Chondrocyte (in vitro differentiated cells): ENCODE measurements around the gene DNAJB6. TPM values are rescaled to one million over a fixed set of nuclear protein-coding genes. Genes with fewer than 3 reads are reported as not detected.

ENCODE experiments used
- DNase-seq: peaks from one replicate; pipeline ENCODE4 v3.0.0; 2021; ENCODE audit warnings: mixed read lengths, low spot score
- H3K27ac Mint-ChIP-seq: one replicate; pipeline ENCODE4 v1.8.0; 2021; ENCODE audit warnings: mild to moderate bottlenecking, moderate library complexity, mixed read lengths; ENCODE audit not compliant: unreplicated experiment
- H3K27me3 Mint-ChIP-seq: 2 replicates; pipeline ENCODE4 v1.8.0; 2021; ENCODE audit warnings: low read depth, mixed read lengths
- H3K36me3 Mint-ChIP-seq: 2 replicates; pipeline ENCODE4 v1.8.0; 2021; ENCODE audit warnings: low read depth, mixed read lengths
- H3K4me1 Mint-ChIP-seq: 2 replicates; pipeline ENCODE4 v1.8.0; 2021; ENCODE audit warnings: low read depth, mild to moderate bottlenecking, mixed read lengths
- H3K4me3 Mint-ChIP-seq: one replicate; pipeline ENCODE4 v1.8.0; 2021; ENCODE audit warnings: mild to moderate bottlenecking, moderate library complexity, mixed read lengths; ENCODE audit not compliant: unreplicated experiment
- H3K9me3 Mint-ChIP-seq: 2 replicates; pipeline ENCODE4 v1.8.0; 2021; ENCODE audit warnings: low read depth, mixed read lengths
- total RNA-seq: library from RNA; stranded (reverse); gene quantifications from 3 replicates; pipeline ENCODE4 v1.2.1, GENCODE V29; 2021
- TF ChIP-seq, protein P1 (sequence below): fragments of 200-600 bp; sonication (generic); IDR thresholded peaks from 2 replicates; pipeline ENCODE4 v1.5.0; 2021; ENCODE audit warnings: antibody characterized with exemption, mild to moderate bottlenecking, moderate library complexity

Gene DNAJB6
- total RNA-seq, 1 donor from 2014 or later: 108 TPM

DNA sequence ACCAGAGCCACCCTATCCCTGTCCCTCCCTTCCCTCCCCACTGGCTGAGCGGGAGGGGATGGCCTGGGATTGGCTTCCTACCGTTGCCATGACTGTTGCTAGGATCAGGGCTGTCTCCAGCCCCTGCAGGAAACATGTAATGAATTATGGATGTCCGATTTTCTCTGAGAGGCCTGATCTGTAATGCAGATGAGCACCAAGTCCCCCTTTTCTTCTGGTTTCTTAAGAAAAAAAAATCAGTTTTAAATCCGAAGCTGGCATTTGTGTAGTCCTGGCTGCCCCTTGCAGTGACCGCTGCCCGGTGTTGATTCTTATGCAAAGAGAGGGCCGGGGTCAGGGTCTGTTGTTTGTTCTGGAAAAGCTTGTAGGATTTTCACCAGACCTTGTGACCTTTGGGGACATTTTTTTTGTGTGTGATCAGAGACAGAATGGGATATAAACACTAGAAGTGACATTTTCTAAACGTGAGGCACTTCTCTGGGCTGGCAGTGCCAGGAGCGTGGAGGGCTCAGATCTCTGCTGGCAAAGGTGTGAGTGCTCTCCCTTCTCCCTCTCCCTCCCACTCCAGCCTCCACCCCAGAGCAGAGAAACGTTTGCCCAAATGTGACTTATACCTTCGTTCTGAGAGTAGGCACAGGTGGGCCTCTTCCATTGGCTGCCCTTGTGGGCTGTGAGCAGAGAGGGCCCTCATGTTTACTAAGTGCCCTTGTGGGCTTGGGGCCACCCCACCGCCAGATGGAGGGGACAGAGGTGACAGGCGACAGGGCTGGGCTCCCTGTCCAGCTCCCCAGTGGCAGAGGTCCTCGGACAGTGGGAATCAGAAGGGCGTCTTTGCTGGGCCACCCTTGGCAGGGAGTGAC lies 127.5 kb downstream of the DNAJB6 start:
- Mint-ChIP-seq H3K27me3 (peaks cover 26% of the 10 kb centered on the region), H3K4me1 (no peaks in the 10 kb centered on the region), H3K27ac (no peak overlapping the region), H3K4me3 (no peak overlapping the region), H3K36me3 (no peaks in the 10 kb centered on the region), H3K9me3 (no peaks in the 10 kb centered on the region)
- no peak for DNase-seq
- TF ChIP-seq, protein P1, sequence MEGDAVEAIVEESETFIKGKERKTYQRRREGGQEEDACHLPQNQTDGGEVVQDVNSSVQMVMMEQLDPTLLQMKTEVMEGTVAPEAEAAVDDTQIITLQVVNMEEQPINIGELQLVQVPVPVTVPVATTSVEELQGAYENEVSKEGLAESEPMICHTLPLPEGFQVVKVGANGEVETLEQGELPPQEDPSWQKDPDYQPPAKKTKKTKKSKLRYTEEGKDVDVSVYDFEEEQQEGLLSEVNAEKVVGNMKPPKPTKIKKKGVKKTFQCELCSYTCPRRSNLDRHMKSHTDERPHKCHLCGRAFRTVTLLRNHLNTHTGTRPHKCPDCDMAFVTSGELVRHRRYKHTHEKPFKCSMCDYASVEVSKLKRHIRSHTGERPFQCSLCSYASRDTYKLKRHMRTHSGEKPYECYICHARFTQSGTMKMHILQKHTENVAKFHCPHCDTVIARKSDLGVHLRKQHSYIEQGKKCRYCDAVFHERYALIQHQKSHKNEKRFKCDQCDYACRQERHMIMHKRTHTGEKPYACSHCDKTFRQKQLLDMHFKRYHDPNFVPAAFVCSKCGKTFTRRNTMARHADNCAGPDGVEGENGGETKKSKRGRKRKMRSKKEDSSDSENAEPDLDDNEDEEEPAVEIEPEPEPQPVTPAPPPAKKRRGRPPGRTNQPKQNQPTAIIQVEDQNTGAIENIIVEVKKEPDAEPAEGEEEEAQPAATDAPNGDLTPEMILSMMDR: no peak

DNA sequence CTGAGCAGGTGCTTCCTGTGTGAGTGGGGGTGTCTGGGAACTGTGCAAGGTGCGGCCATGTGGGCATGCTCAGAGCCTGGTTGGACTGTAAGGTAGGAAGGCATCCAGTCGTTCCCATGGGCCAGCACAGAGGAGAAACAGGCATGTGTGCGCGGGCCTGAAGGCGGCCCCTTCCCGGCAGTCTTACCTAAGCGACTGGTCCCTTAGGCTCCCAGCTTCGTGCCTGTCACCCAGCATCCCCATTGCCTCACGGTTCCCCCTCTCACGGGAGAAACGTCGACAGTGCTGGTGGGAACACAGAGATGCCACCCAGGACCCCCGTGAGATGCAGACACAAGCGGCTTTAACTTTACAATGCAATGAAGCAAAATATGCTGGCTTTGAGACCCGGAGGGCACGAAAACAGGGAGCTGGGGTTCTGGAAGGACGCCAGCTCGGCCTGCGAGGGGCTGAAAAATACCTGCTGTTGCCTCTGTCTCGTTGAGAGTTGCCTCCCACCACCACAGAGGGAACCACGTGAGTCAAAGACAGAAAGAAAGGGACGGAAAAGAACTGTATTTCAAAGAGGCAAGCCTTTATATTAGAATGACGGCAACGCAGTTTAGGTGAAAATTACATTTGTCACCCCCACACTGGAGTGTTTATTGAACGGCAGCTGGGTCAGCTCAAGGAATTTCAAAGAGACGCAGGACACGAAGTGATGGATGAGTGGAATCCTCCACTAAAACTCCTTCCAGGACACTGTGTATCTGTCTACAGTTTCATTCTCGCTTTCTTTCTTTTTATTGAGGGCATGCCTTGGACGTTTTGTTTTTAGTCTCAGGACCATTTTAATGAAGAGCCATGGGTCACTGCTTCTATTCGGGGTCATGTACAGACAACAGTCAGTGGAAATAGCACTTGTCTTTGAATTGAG lies 128.4 kb downstream of the DNAJB6 start:
- no peak for DNase-seq
- Mint-ChIP-seq H3K27ac (no peak overlapping the region), H3K9me3 (no peaks in the 10 kb centered on the region), H3K4me3 (no peak overlapping the region), H3K4me1 (no peaks in the 10 kb centered on the region), H3K36me3 (no peaks in the 10 kb centered on the region), H3K27me3 (peaks cover 24% of the 10 kb centered on the region)
- TF ChIP-seq, protein P1: no peak

DNA sequence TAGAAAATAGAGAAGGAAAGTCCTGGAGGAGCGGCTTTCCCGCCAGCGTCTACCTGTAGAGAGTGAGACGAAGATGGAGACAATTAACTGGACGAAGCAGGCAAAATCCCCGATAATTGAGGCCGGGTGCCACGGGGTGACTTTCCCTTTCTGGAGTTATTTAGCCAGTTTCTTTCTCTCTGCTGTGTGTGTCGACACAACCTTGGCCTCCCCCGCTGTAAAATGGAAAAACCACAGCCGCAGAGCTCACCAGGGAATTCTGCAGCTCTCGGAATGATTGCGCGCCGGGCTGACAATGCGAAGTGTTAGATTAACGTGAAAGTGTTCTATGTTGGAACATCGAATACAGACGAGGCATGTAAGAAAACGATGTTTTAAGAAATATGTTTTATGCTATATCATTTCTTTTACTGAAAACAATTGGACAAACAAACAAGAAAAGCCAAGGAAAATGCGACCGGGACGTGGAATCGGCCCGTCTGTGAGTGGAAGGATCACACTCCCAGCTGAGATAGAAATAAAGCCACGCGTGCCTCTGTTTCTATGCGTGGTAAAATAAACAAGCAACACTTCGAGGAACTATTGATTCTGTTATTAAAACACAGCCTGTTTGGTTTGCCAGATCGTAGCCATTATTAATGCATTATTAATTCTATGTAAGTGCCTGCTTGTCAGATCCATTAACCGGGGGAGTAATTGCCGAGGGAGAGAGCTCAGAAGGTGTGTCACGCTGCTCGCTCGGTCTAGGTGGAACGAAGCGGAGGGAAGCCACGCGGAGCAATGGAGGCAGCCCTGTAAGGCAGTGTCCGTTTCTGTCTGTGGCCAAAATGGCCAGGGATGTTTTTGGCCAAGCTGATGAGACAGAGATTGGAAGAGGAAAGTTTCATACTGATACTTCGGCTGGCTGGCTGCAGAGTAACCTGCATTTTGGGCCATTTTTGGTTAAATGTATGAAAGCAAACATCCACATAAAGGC lies 129.4 kb downstream of the DNAJB6 start:
- Mint-ChIP-seq H3K4me1 (no peaks in the 10 kb centered on the region), H3K9me3 (no peaks in the 10 kb centered on the region), H3K27me3 (peaks cover 24% of the 10 kb centered on the region), H3K36me3 (no peaks in the 10 kb centered on the region), H3K4me3 (no peak overlapping the region), H3K27ac (no peak overlapping the region)
- TF ChIP-seq, protein P1: no peak
- no peak for DNase-seq

DNA sequence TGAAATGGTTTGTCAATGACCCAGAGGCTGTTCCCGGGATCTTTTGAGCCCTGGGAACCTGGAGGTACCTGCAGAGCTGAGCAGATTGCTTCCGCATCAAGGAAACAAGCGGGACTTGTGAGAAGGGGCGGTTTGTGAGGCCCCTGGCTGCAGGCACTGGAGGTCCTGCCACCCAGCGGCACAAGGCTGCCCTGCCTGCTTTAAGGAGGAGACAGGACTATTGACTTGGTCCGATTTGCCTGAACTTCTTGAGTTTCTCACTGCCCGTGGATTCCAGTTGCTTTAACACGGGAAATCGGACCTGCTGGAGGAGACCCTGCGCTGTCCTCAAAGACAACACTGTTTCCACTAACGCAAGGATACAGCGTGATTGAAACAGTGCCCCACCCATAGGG lies 130.1 kb downstream of the DNAJB6 start:
- H3K27me3 Mint-ChIP-seq: peaks cover 24% of the 10 kb centered on the region
- H3K4me3 Mint-ChIP-seq: no peak overlapping the region
- peaks cover 3% of the 10 kb centered on the region for H3K9me3 Mint-ChIP-seq
- no peaks in the 10 kb centered on the region for H3K36me3 Mint-ChIP-seq
- TF ChIP-seq, protein P1: no peak
- no peaks in the 10 kb centered on the region for H3K4me1 Mint-ChIP-seq
- H3K27ac Mint-ChIP-seq: no peak overlapping the region
- DNase-seq: no peak

Other genes starting within 250 kb of the DNAJB6 start
- 58.9 to 61.5 TPM (median 60.6 TPM) in 3 replicates for gene UBE3C, start 198.1 kb upstream of the DNAJB6 start, total RNA-seq